H1 (cell line): ENCODE results near the gene SMTN. TPM values are rescaled to one million over a fixed set of nuclear protein-coding genes. Genes with fewer than 3 reads are reported as not detected.

Experiments used
- CTCF ChIA-PET: fragments of 300-600 bp; sonication (Branson Sonifier 250); formaldehyde crosslinking; loops from one replicate; lab custom pipeline; 2021; ENCODE audit not compliant: partially characterized antibody; lab: Charles Lee
- POLR2A ChIA-PET: fragments of 300-600 bp; sonication (Branson Sonifier 250); formaldehyde crosslinking; loops from one replicate; lab custom pipeline; 2021; ENCODE audit warnings: inconsistent platforms; ENCODE audit not compliant: partially characterized antibody; lab: Charles Lee
- DNase-seq, 2 experiments: peaks; one replicate each; pipeline versions ENCODE4 v3.0.0 to v3.0.0-alpha.2; 2010 to 2022; ENCODE audit warnings: low spot score in 2 of 2, low read depth in 1 of 2, mixed read lengths in 1 of 2
- FAIRE-seq: peaks from 2 replicates; lab custom pipeline; 2011; peaks lifted over from hg19 to GRCh38; lab: Jason Lieb, UNC
- H2AFZ ChIP-seq: 2 replicates; pipeline ENCODE4 v1.8.1; 2012; ENCODE audit warnings: low read length, inconsistent platforms
- H2AK5ac ChIP-seq: 2 replicates; pipeline ENCODE4 v1.6.1; 2013; ENCODE audit warnings: low read depth, low read length
- H2BK120ac ChIP-seq: replicated peaks from 2 replicates; pipeline ENCODE3; 2013; ENCODE audit warnings: low read depth, low read length, inconsistent platforms
- H2BK12ac ChIP-seq: 2 replicates; pipeline ENCODE4 v1.6.1; 2013; ENCODE audit warnings: low read depth, low read length
- H2BK15ac ChIP-seq: 2 replicates; pipeline ENCODE4 v1.6.1; 2013; ENCODE audit warnings: low read length
- H2BK20ac ChIP-seq: 2 replicates; pipeline ENCODE4 v1.6.1; 2013; ENCODE audit warnings: low read length
- H2BK5ac ChIP-seq: 2 replicates; pipeline ENCODE4 v1.6.1; 2013; ENCODE audit warnings: low read depth, low read length
- H3K14ac ChIP-seq: 2 replicates; pipeline ENCODE4 v1.6.1; 2013; ENCODE audit warnings: inconsistent platforms; ENCODE audit not compliant: insufficient read length
- H3K18ac ChIP-seq: 2 replicates; pipeline ENCODE4 v1.6.1; 2013; ENCODE audit warnings: low read length; ENCODE audit errors: extremely low read depth
- H3K23ac ChIP-seq: 2 replicates; pipeline ENCODE4 v1.6.1; 2013; ENCODE audit warnings: inconsistent platforms; ENCODE audit not compliant: insufficient read length
- H3K23me2 ChIP-seq: 2 replicates; pipeline ENCODE4 v1.6.1; 2013; ENCODE audit warnings: low read depth, low read length
- H3K27ac ChIP-seq: 2 replicates; pipeline ENCODE4 v1.6.1; 2011; ENCODE audit warnings: low read depth, low read length, inconsistent platforms
- H3K27me3 ChIP-seq, 4 experiments: replicated peaks in 1 of 4; 1 replicate in 1 of 4; 2 replicates in 3 of 4; pipeline versions ENCODE4 v1.6.1 to v1.8.1; 2011 to 2013; ENCODE audit warnings: low read length in 3 of 4, mild to moderate bottlenecking in 3 of 4, inconsistent platforms in 2 of 4, mixed read lengths in 2 of 4, moderate library complexity in 1 of 4; ENCODE audit not compliant: control insufficient read depth in 3 of 4, insufficient read depth in 3 of 4; ENCODE audit errors: extremely low read depth in 1 of 4
- H3K36me3 ChIP-seq, 4 experiments: 2 replicates each; pipeline versions ENCODE4 v1.6.1 to v1.8.1; 2011 to 2013; ENCODE audit warnings: mild to moderate bottlenecking in 4 of 4, low read length in 3 of 4, moderate library complexity in 2 of 4, control low read depth in 1 of 4, inconsistent platforms in 1 of 4; ENCODE audit not compliant: insufficient read depth in 4 of 4, control insufficient read depth in 2 of 4
- H3K4ac ChIP-seq: replicated peaks from 2 replicates; pipeline ENCODE3; 2013; ENCODE audit warnings: low read length, low read depth, mixed read lengths, inconsistent platforms; ENCODE audit not compliant: insufficient read length
- H3K4me1 ChIP-seq, 4 experiments: replicated peaks in 1 of 4; 1 replicate in 1 of 4; 2 replicates in 3 of 4; pipeline versions ENCODE4 v1.6.1 to v1.8.1; 2011 to 2013; ENCODE audit warnings: low read length in 3 of 4, inconsistent platforms in 2 of 4, mixed read lengths in 1 of 4; ENCODE audit not compliant: insufficient read depth in 4 of 4, control insufficient read depth in 3 of 4
- H3K4me2 ChIP-seq, 2 experiments: 2 replicates each; pipeline versions ENCODE4 v1.6.1 to v1.8.1; 2011 to 2013; ENCODE audit warnings: low read depth in 2 of 2, low read length in 2 of 2, control low read depth in 1 of 2, inconsistent platforms in 1 of 2, mild to moderate bottlenecking in 1 of 2; ENCODE audit not compliant: insufficient read depth in 1 of 2
- H3K4me3 ChIP-seq, 4 experiments: fragments of 200-600, 300-600 bp in 1 of 4; sonication (generic), shearing (Covaris generic), sonication (Bioruptor Twin) in 1 of 4; 2 replicates each; pipeline versions ENCODE4 v1.5.1 to v1.8.1; 2011 to 2016; ENCODE audit warnings: low read length in 4 of 4, low read depth in 3 of 4, control low read depth in 2 of 4, inconsistent platforms in 2 of 4, mild to moderate bottlenecking in 2 of 4, mixed read lengths in 1 of 4, moderate library complexity in 1 of 4; ENCODE audit not compliant: insufficient read depth in 2 of 4; ENCODE audit errors: extremely low read depth in 1 of 4
- H3K56ac ChIP-seq: replicated peaks from 2 replicates; pipeline ENCODE3; 2013; ENCODE audit warnings: low read depth, mild to moderate bottlenecking, mixed read lengths, low read length, inconsistent platforms; ENCODE audit not compliant: insufficient read length
- H3K79me1 ChIP-seq: 2 replicates; pipeline ENCODE4 v1.6.1; 2013; ENCODE audit warnings: low read depth, low read length, control low read depth
- H3K79me2 ChIP-seq, 2 experiments: 2 replicates each; pipeline versions ENCODE4 v1.6.1 to v1.8.1; 2012 to 2013; ENCODE audit warnings: low read length in 2 of 2, mild to moderate bottlenecking in 2 of 2, inconsistent platforms in 1 of 2; ENCODE audit not compliant: insufficient read depth in 2 of 2, control insufficient read depth in 1 of 2
- H3K9ac ChIP-seq, 4 experiments: replicated peaks in 1 of 4; 1 replicate in 1 of 4; 2 replicates in 3 of 4; pipeline versions ENCODE4 v1.6.1 to v1.8.1; 2011 to 2013; ENCODE audit warnings: low read depth in 3 of 4, low read length in 3 of 4, control low read depth in 2 of 4, mild to moderate bottlenecking in 2 of 4, moderate library complexity in 2 of 4, inconsistent platforms in 1 of 4; ENCODE audit errors: extremely low read depth in 1 of 4
- H3K9me3 ChIP-seq, 2 experiments: 2 replicates each; pipeline versions ENCODE4 v1.6.1 to v1.8.1; 2012 to 2013; ENCODE audit warnings: mild to moderate bottlenecking in 2 of 2, moderate library complexity in 2 of 2, control low read depth in 1 of 2, inconsistent platforms in 1 of 2, low read depth in 1 of 2, low read length in 1 of 2, mixed read lengths in 1 of 2; ENCODE audit not compliant: insufficient read depth in 2 of 2
- H4K20me1 ChIP-seq, 2 experiments: replicated peaks in 1 of 2; 2 replicates each; pipeline versions ENCODE3 to v1.8.1; 2011 to 2013; ENCODE audit warnings: inconsistent platforms in 2 of 2, low read length in 2 of 2, mild to moderate bottlenecking in 1 of 2; ENCODE audit not compliant: insufficient read depth in 2 of 2, control insufficient read depth in 1 of 2
- H4K5ac ChIP-seq: 2 replicates; pipeline ENCODE4 v1.6.1; 2013; ENCODE audit warnings: low read length, low read depth, mixed read lengths, inconsistent platforms; ENCODE audit not compliant: insufficient read length
- H4K8ac ChIP-seq: 2 replicates; pipeline ENCODE4 v1.8.0; 2013; ENCODE audit warnings: mild to moderate bottlenecking, moderate library complexity, low read length, inconsistent platforms; ENCODE audit not compliant: insufficient read depth; ENCODE audit errors: extremely low read depth
- H4K91ac ChIP-seq: replicated peaks from 2 replicates; pipeline ENCODE3; 2013; ENCODE audit warnings: low read length, mixed read lengths, inconsistent platforms; ENCODE audit not compliant: insufficient read length
- JUND ChIP-seq: IDR thresholded peaks from 2 replicates; pipeline ENCODE4 v1.6.1; 2011; ENCODE audit warnings: mild to moderate bottlenecking, improper control_type of control experiment, low read length
- WGBS, 2 experiments: shearing (Covaris generic) in 1 of 2; methylation state at CpG; one replicate each; pipeline versions ENCODE4 v1.1.6 to v1.1.7; 2013 to 2015; ENCODE audit warnings: low lambda C conversion rate in 2 of 2, mixed read lengths in 2 of 2, inconsistent platforms in 1 of 2, low coverage in 1 of 2, missing lambda C conversion rate in 1 of 2; ENCODE audit not compliant: insufficient replicate concordance in 2 of 2, insufficient coverage in 1 of 2, insufficient read length in 1 of 2; ENCODE audit errors: extremely low coverage in 1 of 2, missing lambda C conversion rate in 1 of 2; 5-methylcytosine and 5-hydroxymethylcytosine counted together
- polyA plus RNA-seq, 7 experiments: library from polyadenylated mRNA; depleted of rRNA in 3 of 7; stranded (reverse) in 5 of 7; unstranded in 2 of 7; fragments of >200 nt in 5 of 7; fragments of 200-250 nt in 2 of 7; gene quantifications; 1 replicate in 5 of 7; 2 replicates in 1 of 7; 4 replicates in 1 of 7; pipeline versions ENCODE4 v1.2.1 to v1.2.3, GENCODE V29; 2011 to 2013; ENCODE audit warnings: missing spikeins in 2 of 7, mixed read lengths in 2 of 7
- total RNA-seq: library from RNA; stranded (reverse); fragmentation: NEBNext Ultra II Directional; extraction: Animal tissue kit (Norgen Biotek cat#: 25700); gene quantifications from 2 replicates; pipeline ENCODE4 v1.2.1, GENCODE V29; 2021
- TF ChIP-seq, protein P1 (sequence below), 3 experiments: IDR thresholded peaks; 1 replicate in 2 of 3; 2 replicates in 1 of 3; pipeline versions ENCODE4 v1.5.1 to v1.6.1; 2011; ENCODE audit warnings: low read length in 3 of 3, mild to moderate bottlenecking in 3 of 3, inconsistent platforms in 2 of 3, low read depth in 1 of 3, moderate library complexity in 1 of 3; ENCODE audit not compliant: insufficient read depth in 1 of 3; ENCODE audit errors: control extremely low read depth in 1 of 3

The SMTN gene
- total and polyA plus RNA-seq, 2 of the 8 experiments (the other 6 are each of a cell fraction or from before 2014, with no cell fraction given) = 12.3 to 20.8 TPM

GRCh38 chr22:31150615-31151014 is 69.5 kb downstream of the SMTN start:
- Histone ChIP-seq H3K18ac (no peak overlapping the region), H2BK5ac (no peak overlapping the region), H3K23me2 (no peaks in the 10 kb centered on the region), H3K14ac (no peak overlapping the region), H4K20me1 (no peaks in the 10 kb centered on the region), H3K79me2 (no peaks in the 10 kb centered on the region), H3K56ac (no peak overlapping the region), H3K4ac (no peak overlapping the region), H3K4me1 (no peaks in the 10 kb centered on the region; a peak in 1 of 7 replicates), H2BK20ac (no peak overlapping the region), H3K9me3 (peaks cover 0 to 5% of the 10 kb centered on the region in 2 experiments; a peak in 1 of 4 replicates), H3K9ac (no peak overlapping the region), H3K36me3 (no peaks in the 10 kb centered on the region), H3K27me3 (no peaks in the 10 kb centered on the region), H3K79me1 (no peaks in the 10 kb centered on the region), H3K4me3 (no peak overlapping the region), H2BK12ac (no peak overlapping the region), H4K8ac (no peak overlapping the region), H3K23ac (no peak overlapping the region), H2AFZ (0 out of 2 replicates have a peak overlapping the region, but pooled peaks have one; percentile 12), H2AK5ac (no peak overlapping the region), H2BK15ac (no peak overlapping the region), H2BK120ac (no peak overlapping the region), H4K5ac (no peak overlapping the region), H3K27ac (no peak overlapping the region), H4K91ac (no peak overlapping the region), H3K4me2 (no peak overlapping the region)
- POLR2A ChIA-PET = interaction anchor here (0.7 kb wide), 1 partner anchor 9 kb away, joined by 3 read pairs; the partner anchor contains the start of gene RNF185
- DNase-seq (no peak), FAIRE-seq (no peak)
- TF ChIP-seq, protein P1, sequence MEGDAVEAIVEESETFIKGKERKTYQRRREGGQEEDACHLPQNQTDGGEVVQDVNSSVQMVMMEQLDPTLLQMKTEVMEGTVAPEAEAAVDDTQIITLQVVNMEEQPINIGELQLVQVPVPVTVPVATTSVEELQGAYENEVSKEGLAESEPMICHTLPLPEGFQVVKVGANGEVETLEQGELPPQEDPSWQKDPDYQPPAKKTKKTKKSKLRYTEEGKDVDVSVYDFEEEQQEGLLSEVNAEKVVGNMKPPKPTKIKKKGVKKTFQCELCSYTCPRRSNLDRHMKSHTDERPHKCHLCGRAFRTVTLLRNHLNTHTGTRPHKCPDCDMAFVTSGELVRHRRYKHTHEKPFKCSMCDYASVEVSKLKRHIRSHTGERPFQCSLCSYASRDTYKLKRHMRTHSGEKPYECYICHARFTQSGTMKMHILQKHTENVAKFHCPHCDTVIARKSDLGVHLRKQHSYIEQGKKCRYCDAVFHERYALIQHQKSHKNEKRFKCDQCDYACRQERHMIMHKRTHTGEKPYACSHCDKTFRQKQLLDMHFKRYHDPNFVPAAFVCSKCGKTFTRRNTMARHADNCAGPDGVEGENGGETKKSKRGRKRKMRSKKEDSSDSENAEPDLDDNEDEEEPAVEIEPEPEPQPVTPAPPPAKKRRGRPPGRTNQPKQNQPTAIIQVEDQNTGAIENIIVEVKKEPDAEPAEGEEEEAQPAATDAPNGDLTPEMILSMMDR (IDR thresholded peaks at IDR 0.05; ENCODE audit: control extremely low read depth in 1 of 3, insufficient read depth in 1 of 3, low read depth in 1 of 3, low read length in 3 of 3) = peak; percentile 17 to 49 (median 44); a peak in 2 of 4 replicates
- TF ChIP-seq JUND = no peak
- CTCF ChIA-PET = interaction anchor here (0.7 to 11.9 kb wide), 16 partner anchors 8 to 501 kb away, joined by 3 to 124 read pairs (median 3); partner anchors contain the start of genes PLA2G3 and SELENOM
- 71% methylated on average over 3 of the region's 3 CpGs; no CpG with 5 or more reads in 1 of the 2 experiments for WGBS, 2 experiments
